AG04449 (cell line): ENCODE measurements around the gene RNF225.
A peak's percentile ranks its signal among the peaks of the same experiment; 100 is the strongest.

ENCODE experiments used
- CTCF ChIA-PET: fragments of 350-600 bp; formaldehyde crosslinking; extraction: SDS; loops from one replicate; lab custom pipeline; 2021; ENCODE audit warnings: antibody characterized with exemption; lab: Yijun Ruan, JAX
- POLR2A ChIA-PET: fragments of 400-600, 350-600 bp; formaldehyde crosslinking; extraction: SDS; loops from one replicate; lab custom pipeline; 2020; ENCODE audit warnings: antibody characterized with exemption, inconsistent platforms; lab: Yijun Ruan, JAX
- DNase-seq: peaks from one replicate; pipeline ENCODE4 v3.0.0-alpha.2; 2010; ENCODE audit warnings: low read depth, low spot score
- H3K4me3 ChIP-seq: 2 replicates; pipeline ENCODE4 v1.5.1; 2011; ENCODE audit warnings: low read depth, mild to moderate bottlenecking, control low read depth, low read length
- TF ChIP-seq, protein P1 (sequence below): IDR thresholded peaks from one replicate; pipeline ENCODE4 v1.5.1; 2011; ENCODE audit warnings: mild to moderate bottlenecking, moderate library complexity, low read length, control low read depth, inconsistent platforms; ENCODE audit not compliant: insufficient read depth; ENCODE audit errors: missing control alignments

RNF225 gene

DNA sequence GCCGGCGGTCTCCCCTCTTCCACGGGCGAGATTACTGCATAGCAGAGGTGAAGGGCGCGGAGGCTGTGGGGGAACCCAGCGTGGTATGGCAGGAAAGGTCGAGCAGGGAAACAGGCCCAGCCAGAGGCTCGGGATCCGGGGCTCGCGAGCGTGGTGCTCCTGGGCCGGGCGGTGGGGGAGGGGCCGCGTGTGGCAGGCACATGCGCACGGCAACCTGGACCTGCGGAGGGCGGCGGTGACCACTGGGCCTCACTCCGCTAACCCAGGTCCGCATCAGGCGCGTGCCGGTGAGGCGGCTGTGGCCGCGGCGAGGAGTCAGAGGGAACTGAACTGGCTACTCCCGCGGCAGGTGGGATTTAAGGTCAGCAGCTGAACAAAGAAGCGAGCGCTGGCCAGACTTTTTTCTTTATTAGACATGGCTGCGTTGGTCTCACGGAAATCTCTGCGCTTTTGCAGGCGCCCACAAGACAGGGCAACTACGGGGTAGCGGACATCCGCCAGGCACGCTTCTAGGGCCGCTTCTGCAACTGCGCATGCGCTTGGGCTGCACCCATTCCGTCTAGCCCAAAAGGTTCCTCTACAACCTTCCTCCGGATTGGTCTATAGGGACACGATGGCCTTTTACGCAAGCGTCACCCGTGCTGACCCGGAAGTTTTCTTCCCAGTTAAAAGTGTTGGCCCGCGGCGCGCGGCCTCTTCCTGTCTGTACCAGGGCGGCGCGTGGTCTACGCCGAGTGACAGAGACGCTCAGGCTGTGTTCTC, 8.7 kb upstream of the RNF225 start, which contains the start of gene RPS5:
RPS5 (plus strand) TSS at position 694 of the 762 bp plus-strand sequence. CDS start 869 bp downstream, outside the sequence.
- H3K4me3 ChIP-seq = peak within 1 kb of the TSS; percentile 86
- ChIA-PET CTCF (no interaction called here), POLR2A (interaction anchor here (0.7 kb wide), 1 partner anchor 365 kb away, joined by 3 read pairs; no protein-coding TSS in a partner anchor)
- TF ChIP-seq, protein P1, sequence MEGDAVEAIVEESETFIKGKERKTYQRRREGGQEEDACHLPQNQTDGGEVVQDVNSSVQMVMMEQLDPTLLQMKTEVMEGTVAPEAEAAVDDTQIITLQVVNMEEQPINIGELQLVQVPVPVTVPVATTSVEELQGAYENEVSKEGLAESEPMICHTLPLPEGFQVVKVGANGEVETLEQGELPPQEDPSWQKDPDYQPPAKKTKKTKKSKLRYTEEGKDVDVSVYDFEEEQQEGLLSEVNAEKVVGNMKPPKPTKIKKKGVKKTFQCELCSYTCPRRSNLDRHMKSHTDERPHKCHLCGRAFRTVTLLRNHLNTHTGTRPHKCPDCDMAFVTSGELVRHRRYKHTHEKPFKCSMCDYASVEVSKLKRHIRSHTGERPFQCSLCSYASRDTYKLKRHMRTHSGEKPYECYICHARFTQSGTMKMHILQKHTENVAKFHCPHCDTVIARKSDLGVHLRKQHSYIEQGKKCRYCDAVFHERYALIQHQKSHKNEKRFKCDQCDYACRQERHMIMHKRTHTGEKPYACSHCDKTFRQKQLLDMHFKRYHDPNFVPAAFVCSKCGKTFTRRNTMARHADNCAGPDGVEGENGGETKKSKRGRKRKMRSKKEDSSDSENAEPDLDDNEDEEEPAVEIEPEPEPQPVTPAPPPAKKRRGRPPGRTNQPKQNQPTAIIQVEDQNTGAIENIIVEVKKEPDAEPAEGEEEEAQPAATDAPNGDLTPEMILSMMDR = no peak
- DNase-seq = peak; percentile 95

DNA sequence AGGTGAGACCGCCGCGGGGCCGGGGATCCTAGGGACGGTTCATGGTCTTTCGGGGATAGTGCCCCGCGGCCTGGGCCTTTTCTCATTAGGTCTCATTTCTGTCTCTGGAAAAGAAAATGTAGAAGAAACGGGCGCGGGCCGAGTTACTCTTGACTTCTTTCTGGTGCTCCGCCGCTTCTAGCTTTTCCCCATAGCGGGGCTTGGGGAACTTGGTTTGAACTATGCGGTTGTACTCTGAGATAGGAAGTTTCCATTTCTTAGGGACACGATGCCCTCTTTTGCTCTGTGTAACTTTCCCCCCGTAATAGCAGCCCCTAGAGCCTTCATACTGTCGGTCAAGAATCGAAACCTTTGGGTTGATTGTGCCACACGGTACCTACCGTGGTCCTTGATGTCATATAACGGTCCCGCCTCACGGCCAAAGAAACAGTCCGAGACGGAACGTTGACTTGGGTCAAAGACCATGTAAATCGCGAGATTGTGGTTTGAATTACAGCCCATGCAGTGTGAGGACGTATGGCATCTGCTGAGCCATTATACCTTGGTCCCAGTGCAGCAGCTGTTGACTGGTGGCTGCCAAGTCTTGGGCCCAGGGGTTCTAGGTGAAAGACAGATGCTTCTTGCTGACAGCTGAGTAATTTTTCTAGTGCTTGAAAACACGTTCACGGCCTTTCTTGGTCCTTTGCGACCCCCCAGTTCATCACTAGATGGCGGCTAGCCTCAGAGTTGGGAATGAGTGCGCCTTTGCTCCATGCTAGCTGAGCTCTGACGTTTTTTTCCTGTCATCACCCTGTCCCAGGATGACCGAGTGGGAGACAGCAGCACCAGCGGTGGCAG, 7.9 kb upstream of the RNF225 start:
- TF ChIP-seq, protein P1 = no peak
- CTCF ChIA-PET = no interaction called here
- no peak for DNase-seq
- POLR2A ChIA-PET = no interaction called here
- peak overlapping the region; percentile 86 for H3K4me3 ChIP-seq

DNA sequence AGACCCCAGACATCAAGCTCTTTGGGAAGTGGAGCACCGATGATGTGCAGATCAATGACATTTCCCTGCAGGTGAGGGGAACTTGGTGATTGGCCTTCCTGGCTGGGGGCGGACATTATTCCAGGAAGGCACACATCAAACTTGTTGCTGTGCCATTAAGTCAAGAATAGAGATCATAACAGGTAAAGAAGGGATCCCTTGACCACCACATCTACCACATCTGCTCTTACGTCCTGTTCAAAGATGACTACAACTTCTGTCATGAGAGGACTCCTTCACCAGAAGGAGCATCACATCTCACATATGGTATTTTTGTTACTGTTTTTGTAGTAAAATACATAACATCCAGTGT, 7.3 kb upstream of the RNF225 start:
- H3K4me3 ChIP-seq = peak overlapping the region; percentile 86
- DNase-seq = no peak
- TF ChIP-seq, protein P1 = no peak
- ChIA-PET POLR2A (no interaction called here), CTCF (no interaction called here)

DNA sequence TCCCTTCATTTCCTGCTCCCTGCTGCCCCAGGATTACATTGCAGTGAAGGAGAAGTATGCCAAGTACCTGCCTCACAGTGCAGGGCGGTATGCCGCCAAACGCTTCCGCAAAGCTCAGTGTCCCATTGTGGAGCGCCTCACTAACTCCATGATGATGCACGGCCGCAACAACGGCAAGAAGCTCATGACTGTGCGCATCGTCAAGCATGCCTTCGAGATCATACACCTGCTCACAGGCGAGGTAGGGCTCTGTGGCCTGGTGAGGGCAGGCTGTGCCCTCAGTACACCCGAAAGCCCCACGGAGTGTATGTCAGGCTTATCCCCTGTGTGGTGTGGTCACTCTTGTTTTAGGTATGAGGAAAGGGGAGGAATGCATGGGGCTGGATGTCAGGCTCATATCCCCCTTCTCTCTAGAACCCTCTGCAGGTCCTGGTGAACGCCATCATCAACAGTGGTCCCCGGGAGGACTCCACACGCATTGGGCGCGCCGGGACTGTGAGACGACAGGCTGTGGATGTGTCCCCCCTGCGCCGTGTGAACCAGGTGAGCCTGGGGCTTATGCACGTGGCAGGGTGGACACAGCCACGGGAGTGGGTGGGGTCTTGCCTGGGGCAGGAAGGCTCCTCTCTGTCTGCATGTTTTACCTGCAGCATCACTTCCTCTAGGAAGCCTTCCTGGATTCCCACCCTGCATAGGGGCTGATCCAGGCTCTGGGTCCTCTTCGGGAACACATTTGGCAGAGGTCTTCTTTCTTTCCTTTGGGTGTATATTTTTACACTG, 2.3 kb upstream of the RNF225 start:
- TF ChIP-seq, protein P1 = no peak
- POLR2A ChIA-PET = no interaction called here
- CTCF ChIA-PET = no interaction called here
- no peak overlapping the region for H3K4me3 ChIP-seq
- DNase-seq = no peak

DNA sequence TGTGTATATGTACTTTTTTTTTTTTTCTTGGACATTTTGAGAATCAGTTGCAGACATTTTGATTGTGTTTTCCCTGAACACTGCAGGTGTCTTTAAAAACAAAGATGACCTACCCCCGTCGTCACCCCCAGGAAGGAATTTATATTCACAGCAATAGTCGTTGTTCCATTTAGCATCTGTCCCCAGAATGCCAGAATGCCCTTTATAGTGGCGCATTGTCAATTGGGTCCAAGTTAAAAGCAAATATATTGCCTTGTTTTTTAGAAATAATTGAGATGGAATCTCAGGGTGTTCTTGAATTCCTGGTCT, 1.8 kb upstream of the RNF225 start:
- H3K4me3 ChIP-seq = no peak overlapping the region
- DNase-seq = no peak
- TF ChIP-seq, protein P1 = no peak
- ChIA-PET POLR2A (no interaction called here), CTCF (no interaction called here)
